ENCODE data around the gene SRF. TPM values are rescaled to one million over a fixed set of nuclear protein-coding genes. Genes with fewer than 3 reads are reported as not detected.

Gene SRF
- total RNA-seq, 6 experiments from 2014 or later, result 37.4 to 49.7 (median 39.3) TPM

- DNase-seq, result no peak
- Mint-ChIP-seq H3K27me3 (ENCODE audit: insufficient read depth) (peaks cover 4% of the 10 kb centered on the region), H3K9me3 (no peaks in the 10 kb centered on the region), H3K27ac (peak overlapping the region; percentile 91), H3K4me3 (no peak overlapping the region), H3K36me3 (ENCODE audit: low read depth) (peaks cover 4% of the 10 kb centered on the region; the same call in 1 of the 2 replicates), H3K4me1 (ENCODE audit: low read depth) (peaks cover 82% of the 10 kb centered on the region)
- no peak for TF ChIP-seq CTCF (IDR thresholded peaks at IDR 0.05)
These were observed 45.5 kb upstream of the SRF start for GRCh38 chr6:43125555-43125954.

- Mint-ChIP-seq H3K36me3 (ENCODE audit: low read depth) (peaks cover 4% of the 10 kb centered on the region; the same call in 1 of the 2 replicates), H3K4me3 (no peak overlapping the region), H3K27me3 (ENCODE audit: insufficient read depth) (peaks cover 5% of the 10 kb centered on the region; the same call in 1 of the 2 replicates), H3K4me1 (ENCODE audit: low read depth) (peaks cover 66% of the 10 kb centered on the region), H3K27ac (no peak overlapping the region), H3K9me3 (no peaks in the 10 kb centered on the region)
- no peak for DNase-seq
- no peak for TF ChIP-seq CTCF (IDR thresholded peaks at IDR 0.05)
These were observed 43.9 kb upstream of the SRF start for GRCh38 chr6:43127180-43127579.

- H3K36me3 Mint-ChIP-seq (ENCODE audit: low read depth), result peaks cover 4% of the 10 kb centered on the region; the same call in 1 of the 2 replicates
- peaks cover 6% of the 10 kb centered on the region; the same call in 1 of the 2 replicates for H3K27me3 Mint-ChIP-seq (ENCODE audit: insufficient read depth)
- peaks cover 59% of the 10 kb centered on the region for H3K4me1 Mint-ChIP-seq (ENCODE audit: low read depth)
- H3K4me3 Mint-ChIP-seq, result no peak overlapping the region
- no peak for DNase-seq
- no peak overlapping the region for H3K27ac Mint-ChIP-seq
- no peak for TF ChIP-seq CTCF (IDR thresholded peaks at IDR 0.05)
- no peaks in the 10 kb centered on the region for H3K9me3 Mint-ChIP-seq
These were observed 43.2 kb upstream of the SRF start for GRCh38 chr6:43127877-43128276.

- Mint-ChIP-seq H3K9me3 (no peaks in the 10 kb centered on the region), H3K27ac (peak overlapping the region; percentile 59; the same call in 1 of the 2 replicates), H3K4me3 (0 out of 2 replicates have a peak overlapping the region, but pooled peaks have one; percentile 40), H3K4me1 (ENCODE audit: low read depth) (peaks cover 49% of the 10 kb centered on the region), H3K36me3 (ENCODE audit: low read depth) (peaks cover 4% of the 10 kb centered on the region; the same call in 1 of the 2 replicates), H3K27me3 (ENCODE audit: insufficient read depth) (peaks cover 6% of the 10 kb centered on the region; the same call in 1 of the 2 replicates)
- TF ChIP-seq CTCF (IDR thresholded peaks at IDR 0.05), result no peak
- DNase-seq, result no peak
These were observed 42.1 kb upstream of the SRF start for GRCh38 chr6:43128926-43129325.

GRCh38 chr6:43129434-43130194 lies 41.5 kb upstream of the SRF start:
- Mint-ChIP-seq H3K9me3 (no peaks in the 10 kb centered on the region), H3K4me1 (ENCODE audit: low read depth) (peaks cover 46% of the 10 kb centered on the region), H3K36me3 (ENCODE audit: low read depth) (peaks cover 4% of the 10 kb centered on the region; the same call in 1 of the 2 replicates), H3K27ac (peak overlapping the region; percentile 59), H3K27me3 (ENCODE audit: insufficient read depth) (peaks cover 6% of the 10 kb centered on the region; the same call in 1 of the 2 replicates), H3K4me3 (peak overlapping the region; percentile 40; the same call in 1 of the 2 replicates)
- TF ChIP-seq CTCF (IDR thresholded peaks at IDR 0.05), result peak; percentile 82
- no peak for DNase-seq
